ENCODE measurements around the gene SNAPC5. TPM values are rescaled to one million over a fixed set of nuclear protein-coding genes. Genes with fewer than 3 reads are reported as not detected.
"Not testable (repeated sequence)": the region's sequence is repeated elsewhere in the genome, so short reads cannot be mapped to it uniquely, and the experiment has no call there.

Gene SNAPC5
- total RNA-seq, 1 experiment from 2014 or later = 20.2 TPM

GRCh38 chr15:66474135-66474534, 23.4 kb downstream of the SNAPC5 start:
- H3K9me3 ChIP-seq (ENCODE audit: low read length) = no peaks in the 10 kb centered on the region
- H3K9me2 ChIP-seq (replicated peaks; ENCODE audit: insufficient read depth, low read length) = no peaks in the 10 kb centered on the region
- H3K79me2 ChIP-seq (ENCODE audit: low read length) = peaks cover 64% of the 10 kb centered on the region
- H3K27me3 ChIP-seq (ENCODE audit: low read length) = no peaks in the 10 kb centered on the region
- no peak overlapping the region for H3K9ac ChIP-seq (ENCODE audit: low read length)
- DNase-seq = no peak
- no peak overlapping the region for H3K27ac ChIP-seq (ENCODE audit: low read length)
- no peak overlapping the region for H3K4me3 ChIP-seq (ENCODE audit: low read length)
- H3K36me3 ChIP-seq (ENCODE audit: insufficient read depth, low read length) = no peaks in the 10 kb centered on the region
- H3K4me1 ChIP-seq (ENCODE audit: low read length) = no peaks in the 10 kb centered on the region
- H4K20me1 ChIP-seq (ENCODE audit: insufficient read depth, low read depth, low read length) = no peaks in the 10 kb centered on the region
- no peak overlapping the region for H2AFZ ChIP-seq (ENCODE audit: low read length)
- no peak overlapping the region for H3K4me2 ChIP-seq (ENCODE audit: low read depth, low read length, poor library complexity, severe bottlenecking)

DNA sequence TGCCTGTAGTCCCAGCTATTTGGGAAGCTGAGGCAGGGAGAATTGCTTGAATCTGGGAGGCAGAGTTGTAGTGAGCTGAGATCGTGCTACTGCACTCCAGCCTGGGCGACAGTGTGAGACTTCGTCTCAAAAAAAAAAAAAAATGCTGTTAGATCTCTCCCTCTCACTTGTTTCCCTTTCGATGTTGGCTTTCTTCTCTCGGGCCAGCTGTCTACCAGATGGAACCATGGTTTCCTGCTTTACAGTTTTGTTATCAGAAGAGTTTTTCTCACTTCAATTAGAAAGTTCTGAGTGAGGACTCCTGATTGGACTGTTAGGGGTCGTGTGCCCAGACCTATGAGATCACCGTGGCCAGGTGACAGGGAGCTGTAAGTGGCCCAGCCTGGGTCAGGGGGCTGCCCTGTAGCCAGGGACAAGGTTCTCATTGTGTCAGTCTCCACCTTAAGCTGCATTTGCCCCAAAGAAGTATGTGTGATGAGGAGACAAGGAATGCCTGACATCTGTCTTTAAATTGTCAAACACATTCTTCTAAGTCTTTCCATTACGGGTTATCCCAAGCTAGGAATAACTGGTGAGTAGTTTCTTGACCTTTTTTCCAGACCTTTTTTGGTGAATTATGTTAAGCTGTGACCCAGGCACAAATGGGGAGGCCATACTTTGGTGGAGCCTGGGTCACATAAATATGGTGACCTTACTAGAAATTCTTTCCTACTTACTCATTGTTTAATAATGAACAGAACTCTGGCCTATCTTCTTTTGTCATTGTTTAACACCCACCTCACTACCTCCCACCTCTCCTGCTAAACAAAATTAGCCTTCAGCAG, 25.2 kb downstream of the SNAPC5 start:
- Histone ChIP-seq H3K27me3 (ENCODE audit: low read length) (no peaks in the 10 kb centered on the region), H4K20me1 (ENCODE audit: insufficient read depth, low read depth, low read length) (no peaks in the 10 kb centered on the region), H3K36me3 (ENCODE audit: insufficient read depth, low read length) (no peaks in the 10 kb centered on the region; the same call in 1 of the 2 replicates), H3K79me2 (ENCODE audit: low read length) (peaks cover 60% of the 10 kb centered on the region), H3K4me1 (ENCODE audit: low read length) (no peaks in the 10 kb centered on the region), H2AFZ (ENCODE audit: low read length) (no peak overlapping the region), H3K9ac (ENCODE audit: low read length) (no peak overlapping the region), H3K9me2 (replicated peaks; ENCODE audit: insufficient read depth, low read length) (no peaks in the 10 kb centered on the region), H3K4me3 (ENCODE audit: low read length) (no peak overlapping the region), H3K4me2 (ENCODE audit: low read depth, low read length, poor library complexity, severe bottlenecking) (no peak overlapping the region), H3K27ac (ENCODE audit: low read length) (no peak overlapping the region), H3K9me3 (ENCODE audit: low read length) (no peaks in the 10 kb centered on the region)
- no peak for DNase-seq

- not testable (repeated sequence) for H4K20me1 ChIP-seq (ENCODE audit: insufficient read depth, low read depth, low read length); H3K27me3 ChIP-seq (ENCODE audit: low read length); H3K4me2 ChIP-seq (ENCODE audit: low read depth, low read length, poor library complexity, severe bottlenecking); H3K36me3 ChIP-seq (ENCODE audit: insufficient read depth, low read length); DNase-seq; H3K9ac ChIP-seq (ENCODE audit: low read length); H2AFZ ChIP-seq (ENCODE audit: low read length); H3K27ac ChIP-seq (ENCODE audit: low read length); H3K4me1 ChIP-seq (ENCODE audit: low read length); H3K9me2 ChIP-seq (replicated peaks; ENCODE audit: insufficient read depth, low read length); H3K9me3 ChIP-seq (ENCODE audit: low read length); H3K4me3 ChIP-seq (ENCODE audit: low read length)
- peaks cover 50% of the 10 kb centered on the region for H3K79me2 ChIP-seq (ENCODE audit: low read length)
Measured at GRCh38 chr15:66470825-66471224, 26.7 kb downstream of the SNAPC5 start.

- H3K9me2 ChIP-seq (replicated peaks; ENCODE audit: insufficient read depth, low read length); H3K4me2 ChIP-seq (ENCODE audit: low read depth, low read length, poor library complexity, severe bottlenecking); H3K27me3 ChIP-seq (ENCODE audit: low read length); H4K20me1 ChIP-seq (ENCODE audit: insufficient read depth, low read depth, low read length); H3K4me1 ChIP-seq (ENCODE audit: low read length); H3K9me3 ChIP-seq (ENCODE audit: low read length); DNase-seq; H3K36me3 ChIP-seq (ENCODE audit: insufficient read depth, low read length); H3K9ac ChIP-seq (ENCODE audit: low read length); H2AFZ ChIP-seq (ENCODE audit: low read length); H3K27ac ChIP-seq (ENCODE audit: low read length); H3K4me3 ChIP-seq (ENCODE audit: low read length): not testable (repeated sequence)
- H3K79me2 ChIP-seq (ENCODE audit: low read length) = peaks cover 19% of the 10 kb centered on the region
Measured at GRCh38 chr15:66467162-66468040, 30.2 kb downstream of the SNAPC5 start.

- not testable (repeated sequence) for DNase-seq; H3K4me1 ChIP-seq (ENCODE audit: low read length); H3K4me2 ChIP-seq (ENCODE audit: low read depth, low read length, poor library complexity, severe bottlenecking); H3K9me2 ChIP-seq (replicated peaks; ENCODE audit: insufficient read depth, low read length); H3K4me3 ChIP-seq (ENCODE audit: low read length); H4K20me1 ChIP-seq (ENCODE audit: insufficient read depth, low read depth, low read length); H3K9me3 ChIP-seq (ENCODE audit: low read length); H3K36me3 ChIP-seq (ENCODE audit: insufficient read depth, low read length); H3K9ac ChIP-seq (ENCODE audit: low read length); H3K27ac ChIP-seq (ENCODE audit: low read length); H2AFZ ChIP-seq (ENCODE audit: low read length); H3K27me3 ChIP-seq (ENCODE audit: low read length)
- peaks cover 17% of the 10 kb centered on the region for H3K79me2 ChIP-seq (ENCODE audit: low read length)
Measured at GRCh38 chr15:66465294-66465693, 32.3 kb downstream of the SNAPC5 start.

DNA sequence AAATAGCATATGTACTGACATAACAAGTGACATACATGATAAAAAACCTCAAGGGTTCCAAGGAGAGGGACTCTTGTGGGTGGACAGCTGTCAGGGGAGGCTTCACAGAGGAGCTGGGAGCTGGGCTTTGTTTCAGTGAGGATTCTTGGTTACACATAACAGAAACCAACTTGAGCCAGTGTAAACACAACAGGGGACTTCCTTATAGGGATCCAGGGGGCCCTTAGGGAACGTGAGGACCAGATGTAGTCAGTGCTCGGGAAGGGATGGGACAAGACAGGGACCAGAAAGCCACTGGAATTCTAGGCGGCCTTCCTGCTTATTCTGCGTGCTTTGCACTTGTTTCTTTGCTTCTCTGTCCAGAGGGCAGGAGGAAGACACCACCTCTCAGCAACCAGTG, 34.9 kb downstream of the SNAPC5 start:
- Histone ChIP-seq H3K4me1 (ENCODE audit: low read length) (peaks cover 12% of the 10 kb centered on the region), H3K79me2 (ENCODE audit: low read length) (peaks cover 29% of the 10 kb centered on the region), H3K4me2 (ENCODE audit: low read depth, low read length, poor library complexity, severe bottlenecking) (no peak overlapping the region), H3K27me3 (ENCODE audit: low read length) (no peaks in the 10 kb centered on the region), H3K9me3 (ENCODE audit: low read length) (no peaks in the 10 kb centered on the region), H3K9me2 (replicated peaks; ENCODE audit: insufficient read depth, low read length) (no peaks in the 10 kb centered on the region), H3K4me3 (ENCODE audit: low read length) (no peak overlapping the region), H2AFZ (ENCODE audit: low read length) (no peak overlapping the region), H4K20me1 (ENCODE audit: insufficient read depth, low read depth, low read length) (no peaks in the 10 kb centered on the region), H3K27ac (ENCODE audit: low read length) (no peak overlapping the region), H3K36me3 (ENCODE audit: insufficient read depth, low read length) (no peaks in the 10 kb centered on the region), H3K9ac (ENCODE audit: low read length) (no peak overlapping the region)
- DNase-seq = no peak

GRCh38 chr15:66461917-66462316, 35.6 kb downstream of the SNAPC5 start:
- H3K36me3 ChIP-seq (ENCODE audit: insufficient read depth, low read length) = no peaks in the 10 kb centered on the region
- H3K4me3 ChIP-seq (ENCODE audit: low read length) = no peak overlapping the region
- no peak overlapping the region for H3K9ac ChIP-seq (ENCODE audit: low read length)
- no peak overlapping the region for H3K4me2 ChIP-seq (ENCODE audit: low read depth, low read length, poor library complexity, severe bottlenecking)
- no peaks in the 10 kb centered on the region for H3K9me3 ChIP-seq (ENCODE audit: low read length)
- no peak overlapping the region for H3K27ac ChIP-seq (ENCODE audit: low read length)
- H3K4me1 ChIP-seq (ENCODE audit: low read length) = peaks cover 19% of the 10 kb centered on the region
- H2AFZ ChIP-seq (ENCODE audit: low read length) = no peak overlapping the region
- peaks cover 34% of the 10 kb centered on the region for H3K79me2 ChIP-seq (ENCODE audit: low read length)
- H3K9me2 ChIP-seq (replicated peaks; ENCODE audit: insufficient read depth, low read length) = no peaks in the 10 kb centered on the region
- H3K27me3 ChIP-seq (ENCODE audit: low read length) = no peaks in the 10 kb centered on the region
- no peak for DNase-seq
- H4K20me1 ChIP-seq (ENCODE audit: insufficient read depth, low read depth, low read length) = no peaks in the 10 kb centered on the region

DNA sequence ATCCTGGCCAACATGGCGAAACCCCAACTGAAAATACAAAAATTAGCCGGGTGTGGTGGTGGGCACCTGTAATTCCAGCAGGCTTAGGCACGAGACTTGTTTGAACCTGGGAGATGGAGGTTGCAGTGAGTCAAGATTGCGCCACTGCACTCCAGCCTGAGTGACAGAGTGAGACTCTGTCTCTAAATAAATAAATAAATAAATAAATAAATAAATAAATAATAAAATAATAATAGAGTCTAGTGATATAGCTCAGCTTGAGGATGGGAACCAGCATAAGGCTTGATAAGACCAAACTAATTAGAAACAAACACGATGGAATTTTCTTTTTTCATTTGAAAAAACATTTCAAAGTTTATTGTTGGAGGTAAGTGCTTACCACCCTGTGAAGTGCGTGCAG, 36.3 kb downstream of the SNAPC5 start:
- H3K4me1 ChIP-seq (ENCODE audit: low read length) = peaks cover 26% of the 10 kb centered on the region
- not testable (repeated sequence) for H3K9ac ChIP-seq (ENCODE audit: low read length); H3K9me3 ChIP-seq (ENCODE audit: low read length); H3K9me2 ChIP-seq (replicated peaks; ENCODE audit: insufficient read depth, low read length); H3K36me3 ChIP-seq (ENCODE audit: insufficient read depth, low read length); H3K4me3 ChIP-seq (ENCODE audit: low read length); H3K4me2 ChIP-seq (ENCODE audit: low read depth, low read length, poor library complexity, severe bottlenecking); H3K27me3 ChIP-seq (ENCODE audit: low read length); H2AFZ ChIP-seq (ENCODE audit: low read length); DNase-seq; H3K27ac ChIP-seq (ENCODE audit: low read length); H4K20me1 ChIP-seq (ENCODE audit: insufficient read depth, low read depth, low read length)
- H3K79me2 ChIP-seq (ENCODE audit: low read length) = peaks cover 39% of the 10 kb centered on the region

Data from Karpas-422 (cell line).